Activated naive CD8-positive, alpha-beta T cell (primary cell): ENCODE results near the gene ROCK2.

ENCODE experiments used
- H3K27ac Mint-ChIP-seq: one replicate; pipeline ENCODE4 v1.8.0; 2021; ENCODE audit warnings: mixed read lengths
- H3K27me3 Mint-ChIP-seq: one replicate; pipeline ENCODE4 v1.8.0; 2021; ENCODE audit warnings: mixed read lengths
- H3K36me3 Mint-ChIP-seq: one replicate; pipeline ENCODE4 v1.8.0; 2021; ENCODE audit warnings: mixed read lengths
- H3K4me1 Mint-ChIP-seq: one replicate; pipeline ENCODE4 v1.8.0; 2021; ENCODE audit warnings: low read depth, mixed read lengths
- H3K4me3 Mint-ChIP-seq: one replicate; pipeline ENCODE4 v1.8.0; 2021; ENCODE audit warnings: mild to moderate bottlenecking, mixed read lengths
- H3K9me3 Mint-ChIP-seq: one replicate; pipeline ENCODE4 v1.8.0; 2021; ENCODE audit warnings: low read depth, mixed read lengths

The ROCK2 gene

DNA sequence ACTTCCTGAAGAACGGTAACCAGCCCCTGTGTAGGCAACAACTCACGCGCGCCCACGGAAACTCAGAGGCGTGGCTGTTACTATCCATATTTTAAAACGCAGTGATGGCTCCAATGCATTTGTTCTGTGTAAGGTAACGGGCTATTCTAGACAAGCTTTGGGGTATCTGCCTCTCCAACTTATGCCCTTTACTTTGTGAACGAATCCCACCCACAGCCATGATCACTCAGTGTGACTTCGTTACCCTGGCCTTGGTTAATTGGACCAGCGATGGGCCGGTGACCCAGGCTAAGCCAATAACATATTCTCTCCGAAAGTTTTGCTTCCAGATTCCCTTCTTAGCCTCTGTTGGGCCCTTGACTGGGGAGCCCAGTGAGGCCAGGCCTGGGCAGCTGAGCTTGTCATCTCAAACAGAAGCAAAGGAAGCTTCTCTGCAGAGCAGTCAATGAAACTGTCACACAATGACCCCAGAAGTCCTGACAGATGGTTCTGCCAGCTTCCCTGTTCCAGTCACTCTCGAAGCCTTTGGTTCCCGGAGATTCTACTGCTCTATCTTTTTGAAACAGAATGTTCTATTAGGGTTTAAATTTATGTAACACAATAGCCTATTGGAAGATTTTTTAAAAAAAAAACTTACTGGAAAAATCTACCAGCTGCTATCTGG is 30.7 kb upstream of the ROCK2 start:
- no peaks in the 10 kb centered on the region for H3K9me3 Mint-ChIP-seq
- no peaks in the 10 kb centered on the region for H3K36me3 Mint-ChIP-seq
- no peaks in the 10 kb centered on the region for H3K27me3 Mint-ChIP-seq
- no peak overlapping the region for H3K27ac Mint-ChIP-seq
- H3K4me3 Mint-ChIP-seq = no peak overlapping the region
- H3K4me1 Mint-ChIP-seq = no peaks in the 10 kb centered on the region

- Mint-ChIP-seq H3K4me1 (no peaks in the 10 kb centered on the region), H3K9me3 (no peaks in the 10 kb centered on the region), H3K4me3 (no peak overlapping the region), H3K27ac (no peak overlapping the region), H3K27me3 (no peaks in the 10 kb centered on the region), H3K36me3 (no peaks in the 10 kb centered on the region)
Measured at GRCh38 chr2:11373096-11373495, 28.7 kb upstream of the ROCK2 start.

DNA sequence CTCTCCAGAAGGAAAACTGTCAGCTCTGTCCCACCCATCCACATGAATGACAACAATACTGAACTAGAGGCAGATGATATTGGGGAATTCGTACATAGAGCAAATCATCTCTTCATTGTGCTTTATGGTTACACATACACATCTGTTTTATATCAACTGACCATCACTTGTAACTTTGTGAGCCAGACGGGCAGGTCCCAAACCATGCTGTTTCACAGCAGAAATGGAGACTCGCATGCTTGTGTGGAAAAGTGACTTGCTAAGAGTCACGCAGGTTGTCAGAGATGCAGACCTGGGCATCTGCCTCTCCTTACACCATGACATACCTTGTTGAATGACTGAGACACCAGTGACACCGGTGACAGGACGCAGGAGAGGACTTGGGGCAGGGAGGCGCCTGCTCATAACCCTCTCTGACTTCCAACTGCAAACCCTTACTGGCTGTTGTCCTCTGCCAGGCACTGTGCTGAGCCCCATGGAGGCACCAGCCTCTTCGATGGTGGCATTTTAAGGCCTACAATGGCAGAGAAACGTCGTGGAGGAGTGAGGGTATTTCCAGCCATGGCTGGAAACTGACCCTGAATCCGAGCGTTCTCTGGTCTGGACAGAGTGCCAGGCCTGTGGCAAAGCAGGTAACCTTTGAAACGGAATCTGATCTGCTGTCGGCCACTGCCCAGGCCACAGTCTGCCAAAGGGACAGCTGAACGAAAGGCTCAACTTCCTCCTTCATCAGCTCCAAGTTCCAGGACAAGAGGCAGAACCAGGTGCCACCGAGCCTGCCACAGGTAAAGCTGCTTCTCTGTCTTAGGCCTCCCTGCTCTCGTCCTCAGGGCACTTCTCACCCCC is 26.9 kb upstream of the ROCK2 start:
- no peaks in the 10 kb centered on the region for H3K4me1 Mint-ChIP-seq
- no peaks in the 10 kb centered on the region for H3K27me3 Mint-ChIP-seq
- H3K27ac Mint-ChIP-seq = no peak overlapping the region
- H3K4me3 Mint-ChIP-seq = no peak overlapping the region
- no peaks in the 10 kb centered on the region for H3K9me3 Mint-ChIP-seq
- H3K36me3 Mint-ChIP-seq = no peaks in the 10 kb centered on the region

GRCh38 chr2:11370377-11371091 is 26.1 kb upstream of the ROCK2 start:
- H3K4me3 Mint-ChIP-seq = no peak overlapping the region
- H3K9me3 Mint-ChIP-seq = no peaks in the 10 kb centered on the region
- H3K4me1 Mint-ChIP-seq = no peaks in the 10 kb centered on the region
- no peaks in the 10 kb centered on the region for H3K36me3 Mint-ChIP-seq
- H3K27me3 Mint-ChIP-seq = no peaks in the 10 kb centered on the region
- H3K27ac Mint-ChIP-seq = no peak overlapping the region

GRCh38 chr2:11368059-11368572 is 23.7 kb upstream of the ROCK2 start:
- Mint-ChIP-seq H3K27ac (no peak overlapping the region), H3K9me3 (no peaks in the 10 kb centered on the region), H3K4me3 (no peak overlapping the region), H3K4me1 (no peaks in the 10 kb centered on the region), H3K27me3 (peaks cover 2% of the 10 kb centered on the region), H3K36me3 (no peaks in the 10 kb centered on the region)

DNA sequence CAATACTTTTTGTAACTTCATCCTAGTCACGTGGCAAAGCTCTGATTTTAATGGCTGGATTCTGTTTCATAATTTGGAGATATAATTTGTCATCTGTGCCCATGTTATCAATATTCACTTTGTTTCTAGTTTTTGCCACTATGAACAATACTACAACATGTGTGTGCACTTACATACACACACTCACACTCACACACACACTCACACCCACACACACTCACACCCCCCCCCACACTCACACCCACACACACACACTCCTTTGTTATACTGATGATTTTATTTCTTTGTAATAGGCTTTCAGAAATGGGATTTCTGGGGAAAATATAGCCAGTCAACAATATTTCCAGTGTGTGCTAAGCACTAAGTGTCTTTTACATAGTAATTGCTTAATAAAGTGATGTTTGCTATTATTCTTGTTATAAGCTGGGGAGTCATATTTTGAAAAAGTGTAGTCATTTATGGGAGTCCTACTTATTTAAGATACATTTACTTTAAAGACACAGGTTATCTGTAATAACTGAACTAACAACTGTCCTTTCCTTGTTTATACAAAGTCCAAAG is 22.8 kb upstream of the ROCK2 start:
- H3K27ac Mint-ChIP-seq = no peak overlapping the region
- H3K9me3 Mint-ChIP-seq = no peaks in the 10 kb centered on the region
- H3K36me3 Mint-ChIP-seq = no peaks in the 10 kb centered on the region
- H3K27me3 Mint-ChIP-seq = peaks cover 2% of the 10 kb centered on the region
- H3K4me1 Mint-ChIP-seq = no peaks in the 10 kb centered on the region
- H3K4me3 Mint-ChIP-seq = no peak overlapping the region

DNA sequence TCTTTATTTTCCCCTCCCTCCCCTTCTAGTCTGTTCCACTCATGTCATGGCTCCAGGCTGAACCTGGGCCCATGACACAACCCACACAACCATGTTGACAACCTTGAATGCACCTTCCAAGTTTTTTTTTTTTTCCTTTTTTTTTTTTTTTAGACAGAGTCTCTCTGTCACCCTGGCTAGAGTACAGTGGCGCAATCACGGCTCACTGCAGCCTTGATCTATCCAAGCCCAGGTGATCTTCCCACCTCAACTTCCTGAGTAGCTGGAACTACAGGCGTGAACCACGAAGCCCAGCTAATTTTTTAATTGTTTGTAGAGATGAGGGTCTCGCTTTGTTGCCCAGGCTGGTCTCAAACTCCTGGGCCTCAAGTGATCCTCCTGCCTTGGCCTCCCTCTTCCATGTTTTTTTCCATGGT is 21.9 kb upstream of the ROCK2 start:
- no peaks in the 10 kb centered on the region for H3K4me1 Mint-ChIP-seq
- H3K36me3 Mint-ChIP-seq = no peaks in the 10 kb centered on the region
- no peaks in the 10 kb centered on the region for H3K9me3 Mint-ChIP-seq
- no peak overlapping the region for H3K27ac Mint-ChIP-seq
- no peak overlapping the region for H3K4me3 Mint-ChIP-seq
- H3K27me3 Mint-ChIP-seq = peaks cover 2% of the 10 kb centered on the region

- Mint-ChIP-seq H3K4me3 (no peak overlapping the region), H3K9me3 (no peaks in the 10 kb centered on the region), H3K27me3 (peaks cover 2% of the 10 kb centered on the region), H3K4me1 (no peaks in the 10 kb centered on the region), H3K36me3 (no peaks in the 10 kb centered on the region), H3K27ac (no peak overlapping the region)
Measured at GRCh38 chr2:11365096-11365879, 20.9 kb upstream of the ROCK2 start.

GRCh38 chr2:11364565-11364887 is 20.1 kb upstream of the ROCK2 start:
- Mint-ChIP-seq H3K27ac (no peak overlapping the region), H3K27me3 (peaks cover 2% of the 10 kb centered on the region), H3K9me3 (no peaks in the 10 kb centered on the region), H3K4me1 (no peaks in the 10 kb centered on the region), H3K36me3 (no peaks in the 10 kb centered on the region), H3K4me3 (no peak overlapping the region)

DNA sequence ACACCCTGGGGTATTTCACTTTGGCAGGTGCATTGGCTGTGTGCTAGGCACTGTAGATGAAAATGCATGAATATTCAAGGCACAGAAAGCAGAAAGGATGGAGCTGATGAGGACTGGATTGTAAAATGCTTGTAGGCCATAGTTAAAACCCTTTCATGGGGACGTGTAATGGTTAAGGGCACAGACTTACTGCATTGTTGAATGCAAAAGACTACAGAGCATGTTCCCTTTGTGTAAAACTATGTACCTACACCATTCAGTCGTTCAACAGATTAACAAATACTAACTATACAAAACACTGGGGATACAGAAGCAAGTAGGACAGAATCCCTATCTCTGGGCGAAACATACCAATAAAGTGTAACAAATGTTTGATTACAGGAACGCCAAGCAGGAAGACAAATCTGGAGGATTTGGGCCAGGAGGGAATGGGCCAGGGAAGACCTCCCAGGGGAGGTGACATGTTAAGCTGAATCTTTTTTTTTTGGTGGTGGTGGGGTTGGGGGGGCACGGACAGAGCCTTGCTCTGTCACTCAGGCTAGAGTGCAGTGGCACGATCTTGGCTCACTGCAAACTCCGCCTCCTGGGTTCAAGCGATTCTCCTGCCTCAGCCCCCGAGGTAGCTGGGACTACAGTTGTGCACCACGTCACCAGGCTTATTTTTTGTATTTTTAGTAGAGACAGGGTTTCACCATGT is 19.6 kb upstream of the ROCK2 start:
- H3K27ac Mint-ChIP-seq = no peak overlapping the region

GRCh38 chr2:11359865-11360264 is 15.4 kb upstream of the ROCK2 start:
- H3K4me3 Mint-ChIP-seq = no peak overlapping the region
- H3K9me3 Mint-ChIP-seq = no peaks in the 10 kb centered on the region
- H3K27ac Mint-ChIP-seq = no peak overlapping the region
- no peaks in the 10 kb centered on the region for H3K4me1 Mint-ChIP-seq
- peaks cover 2% of the 10 kb centered on the region for H3K27me3 Mint-ChIP-seq
- H3K36me3 Mint-ChIP-seq = no peaks in the 10 kb centered on the region

More for the DNA sequence above, 19.6 kb upstream of the ROCK2 start:
- Mint-ChIP-seq H3K36me3 (no peaks in the 10 kb centered on the region), H3K27me3 (peaks cover 2% of the 10 kb centered on the region), H3K4me1 (no peaks in the 10 kb centered on the region), H3K4me3 (no peak overlapping the region), H3K9me3 (no peaks in the 10 kb centered on the region)

DNA sequence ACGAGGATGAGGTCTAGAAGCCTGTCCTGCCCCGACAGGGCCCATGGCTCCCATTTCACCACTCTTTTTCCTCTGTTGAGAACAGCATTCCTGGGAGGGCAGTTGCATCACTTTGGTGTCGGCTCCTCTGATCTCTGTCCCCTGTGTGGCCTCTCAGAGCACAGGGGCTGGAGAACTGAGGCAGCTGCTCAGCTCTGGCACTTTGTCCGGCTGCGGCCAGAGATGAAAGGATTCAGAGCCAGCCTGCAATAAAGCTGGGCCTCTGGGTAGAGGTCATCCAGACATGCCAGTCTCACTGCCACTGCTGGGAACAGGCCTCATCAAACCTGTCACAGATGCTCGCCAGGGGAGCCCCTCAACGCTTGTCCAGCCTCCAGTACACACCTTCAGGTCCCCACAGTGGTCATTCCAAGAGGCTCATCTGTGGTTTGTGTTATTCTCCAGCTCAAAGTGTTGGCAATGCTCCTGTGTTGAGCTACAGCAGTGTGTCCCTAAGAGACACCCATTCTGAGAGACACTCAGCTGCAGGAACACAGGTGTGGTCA is 13.1 kb upstream of the ROCK2 start:
- H3K27me3 Mint-ChIP-seq = peaks cover 2% of the 10 kb centered on the region
- H3K9me3 Mint-ChIP-seq = no peaks in the 10 kb centered on the region
- H3K36me3 Mint-ChIP-seq = no peaks in the 10 kb centered on the region
- no peak overlapping the region for H3K4me3 Mint-ChIP-seq
- H3K27ac Mint-ChIP-seq = no peak overlapping the region
- H3K4me1 Mint-ChIP-seq = no peaks in the 10 kb centered on the region

DNA sequence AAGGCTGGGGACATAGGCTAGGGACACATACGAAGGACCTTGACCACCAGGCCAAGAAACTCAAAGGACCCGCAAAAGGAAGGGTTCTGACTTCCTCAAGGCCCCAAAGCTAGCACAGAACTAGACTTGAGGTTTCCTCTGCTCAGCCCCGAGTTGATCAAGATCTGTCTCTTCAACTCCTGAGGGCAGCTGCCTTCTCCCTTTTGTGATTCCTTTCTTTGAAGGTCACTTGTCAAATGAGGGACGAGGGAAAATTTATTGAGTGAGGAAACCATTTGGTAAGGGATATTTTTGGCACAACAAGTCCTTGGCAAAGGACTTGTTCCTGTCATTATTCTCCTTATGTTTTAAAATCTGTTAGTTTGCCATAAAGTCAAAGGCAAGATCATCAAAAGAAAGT is 12.3 kb upstream of the ROCK2 start:
- Mint-ChIP-seq H3K27me3 (peaks cover 2% of the 10 kb centered on the region), H3K4me3 (no peak overlapping the region), H3K4me1 (no peaks in the 10 kb centered on the region), H3K27ac (no peak overlapping the region), H3K9me3 (no peaks in the 10 kb centered on the region), H3K36me3 (no peaks in the 10 kb centered on the region)
